GM12878 (cell line): ENCODE measurements around the gene PCED1B. TPM values are rescaled to one million over a fixed set of nuclear protein-coding genes. Genes with fewer than 3 reads are reported as not detected.

ENCODE experiments used
- ATAC-seq: fragments of 200-7000 bp; cut with Tn5 transposase; 3 replicates; pipeline ENCODE4 v1.9.1; 2020; ENCODE audit warnings: mild to moderate bottlenecking, moderate library complexity
- BruUV-seq: library from RNA; stranded (reverse); fragments of 400-500 nt; replicated peaks from 2 replicates; lab custom pipeline; 2021; lab: Mats Ljungman, UMichigan
- CTCF ChIA-PET: fragments of 300-600 bp; sonication (Branson Sonifier 250); formaldehyde crosslinking; extraction: SDS; loops from one replicate; lab custom pipeline; 2021; ENCODE audit warnings: inconsistent platforms; lab: Yijun Ruan, JAX
- POLR2A ChIA-PET: fragments of 350-600 bp; formaldehyde crosslinking; extraction: SDS; loops from one replicate; lab custom pipeline; 2021; ENCODE audit warnings: inconsistent platforms; lab: Charles Lee
- RAD21 ChIA-PET: fragments of 300-600 bp; sonication (Branson Sonifier 250); formaldehyde crosslinking; loops from one replicate; lab custom pipeline; 2023; ENCODE audit warnings: antibody characterized with exemption; ENCODE audit not compliant: unreplicated experiment; lab: Charles Lee
- SMC1A ChIA-PET: fragments of 300-600 bp; sonication (Branson Sonifier 250); formaldehyde crosslinking; loops from one replicate; lab custom pipeline; 2023; ENCODE audit not compliant: unreplicated experiment, uncharacterized antibody; lab: Charles Lee
- DNase-seq: peaks from one replicate; pipeline ENCODE4 v3.0.0-alpha.2; 2011; ENCODE audit warnings: low read depth, low spot score
- FAIRE-seq: peaks from 3 replicates; lab custom pipeline; 2011; peaks lifted over from hg19 to GRCh38; lab: Jason Lieb, UNC
- H2AFZ ChIP-seq: 2 replicates; pipeline ENCODE4 v1.6.0; 2011; ENCODE audit warnings: low read depth, low read length, control low read depth; ENCODE audit not compliant: control insufficient read depth
- H3K27ac ChIP-seq: 2 replicates; pipeline ENCODE4 v1.5.1; 2011; ENCODE audit warnings: control low read depth; ENCODE audit not compliant: control insufficient read depth, insufficient read depth
- H3K27me3 ChIP-seq, 2 experiments: replicated peaks in 1 of 2; 2 replicates each; pipeline versions ENCODE4 v1.6.0 to v1.6.1; 2011; ENCODE audit warnings: low read length in 1 of 2; ENCODE audit not compliant: control insufficient read depth in 2 of 2, insufficient read depth in 2 of 2
- H3K36me3 ChIP-seq, 2 experiments: 2 replicates each; pipeline ENCODE4 v1.5.1; 2011; ENCODE audit warnings: low read length in 1 of 2; ENCODE audit not compliant: control insufficient read depth in 2 of 2, insufficient read depth in 2 of 2
- H3K4me1 ChIP-seq: 2 replicates; pipeline ENCODE4 v1.6.1; 2011; ENCODE audit warnings: mild to moderate bottlenecking, low read length, moderate library complexity, mixed read lengths; ENCODE audit not compliant: control insufficient read depth, insufficient read depth
- H3K4me2 ChIP-seq: 2 replicates; pipeline ENCODE4 v1.6.0; 2011; ENCODE audit warnings: control low read depth; ENCODE audit not compliant: control insufficient read depth, insufficient read depth
- H3K4me3 ChIP-seq: fragments of 200-600 bp; sonication (generic); 2 replicates; pipeline ENCODE4 v1.5.1; 2016
- H3K79me2 ChIP-seq: 2 replicates; pipeline ENCODE4 v1.6.0; 2011; ENCODE audit warnings: low read length; ENCODE audit not compliant: control insufficient read depth, insufficient read depth
- H3K9ac ChIP-seq: 2 replicates; pipeline ENCODE4 v1.8.0; 2011; ENCODE audit warnings: low read length, control low read depth, mixed read lengths; ENCODE audit not compliant: control insufficient read depth, insufficient read depth
- H3K9me3 ChIP-seq: replicated peaks from 3 replicates; pipeline ENCODE4 v1.5.1; 2011; ENCODE audit warnings: mild to moderate bottlenecking, low read length; ENCODE audit not compliant: control insufficient read depth, insufficient read depth
- H4K20me1 ChIP-seq: 2 replicates; pipeline ENCODE4 v1.6.0; 2011; ENCODE audit not compliant: control insufficient read depth, insufficient read depth
- BCL11A ChIP-seq: IDR thresholded peaks from 2 replicates; pipeline ENCODE4 v1.6.1; 2011; ENCODE audit warnings: low read depth, low read length
- EP300 ChIP-seq, 2 experiments: fragments of 150-350 bp in 1 of 2; IDR thresholded peaks; 2 replicates each; pipeline ENCODE4 v1.6.1; 2011 to 2012; ENCODE audit warnings: low read depth in 2 of 2, low read length in 2 of 2, borderline replicate concordance in 1 of 2, improper control_type of control experiment in 1 of 2, inconsistent platforms in 1 of 2; ENCODE audit not compliant: control insufficient read depth in 1 of 2
- LARP7 ChIP-seq: fragments of 450-650 bp; IDR thresholded peaks from 2 replicates; pipeline ENCODE4 v1.6.1; 2017; ENCODE audit warnings: mild to moderate bottlenecking
- RBBP5 ChIP-seq: fragments of 200-600 bp; sonication (generic); conservative IDR thresholded peaks from 2 replicates; pipeline ENCODE4 v1.6.1; 2016
- TCF3 ChIP-seq: IDR thresholded peaks from 2 replicates; pipeline ENCODE4 v1.6.1; 2012; ENCODE audit warnings: low read depth, mild to moderate bottlenecking, low read length, borderline replicate concordance; ENCODE audit not compliant: insufficient read depth
- ZNF622 ChIP-seq: fragments of 450-650 bp; IDR thresholded peaks from 2 replicates; pipeline ENCODE4 v1.6.1; 2017; ENCODE audit warnings: mild to moderate bottlenecking, inconsistent platforms
- ZSCAN29 ChIP-seq: fragments of 450-650 bp; IDR thresholded peaks from 2 replicates; pipeline ENCODE4 v1.6.1; 2017; ENCODE audit warnings: mild to moderate bottlenecking, moderate library complexity
- WGBS: methylation state at CpG from one replicate; pipeline ENCODE4 v1.1.6; 2016; ENCODE audit warnings: low lambda C conversion rate; ENCODE audit not compliant: insufficient replicate concordance, insufficient coverage; ENCODE audit errors: missing lambda C conversion rate; 5-methylcytosine and 5-hydroxymethylcytosine counted together
- in situ Hi-C: fragments of 300-500 bp; cut with MboI; formaldehyde crosslinking; loops from 9 replicates; pipeline ENCODE4 v1.14.3; 2018; ENCODE audit warnings: mixed read lengths
- intact Hi-C: fragments of 100-400 bp; cut with micrococcal nuclease; formaldehyde crosslinking; loops from one replicate; pipeline ENCODE4 v1.14.2; 2022; ENCODE audit not compliant: unreplicated experiment
- polyA plus RNA-seq, 11 experiments: library from polyadenylated mRNA; depleted of rRNA in 4 of 11; unstranded in 6 of 11; stranded (reverse) in 5 of 11; fragments of >200 nt; fragmentation: Nextera tagmentation in 4 of 11; fragmentation: Illumina TruSeq in 1 of 11; extraction: Ambion mirVana in 4 of 11; extraction: Trizol in 1 of 11; gene quantifications; 1 replicate in 1 of 11; 2 replicates in 10 of 11; pipeline versions ENCODE4 v1.2.1 to v1.2.3, GENCODE V29; 2011 to 2016; ENCODE audit warnings: inconsistent platforms in 2 of 11, missing spikeins in 2 of 11, low read depth in 1 of 11
- total RNA-seq, 4 experiments: library from RNA; depleted of rRNA in 3 of 4; stranded (reverse); fragments of >200 nt in 3 of 4; fragmentation: Illumina TruSeq in 1 of 4; extraction: Trizol in 1 of 4; gene quantifications; 2 replicates each; pipeline versions ENCODE4 v1.2.1 to v1.2.3, GENCODE V29; 2013 to 2021

Gene PCED1B
- total and polyA plus RNA-seq, 10 of the 15 experiments (the other 5 are each of a cell fraction or from before 2014, with no cell fraction given), result 0.80 to 8.8 (median 3.0) TPM

DNA sequence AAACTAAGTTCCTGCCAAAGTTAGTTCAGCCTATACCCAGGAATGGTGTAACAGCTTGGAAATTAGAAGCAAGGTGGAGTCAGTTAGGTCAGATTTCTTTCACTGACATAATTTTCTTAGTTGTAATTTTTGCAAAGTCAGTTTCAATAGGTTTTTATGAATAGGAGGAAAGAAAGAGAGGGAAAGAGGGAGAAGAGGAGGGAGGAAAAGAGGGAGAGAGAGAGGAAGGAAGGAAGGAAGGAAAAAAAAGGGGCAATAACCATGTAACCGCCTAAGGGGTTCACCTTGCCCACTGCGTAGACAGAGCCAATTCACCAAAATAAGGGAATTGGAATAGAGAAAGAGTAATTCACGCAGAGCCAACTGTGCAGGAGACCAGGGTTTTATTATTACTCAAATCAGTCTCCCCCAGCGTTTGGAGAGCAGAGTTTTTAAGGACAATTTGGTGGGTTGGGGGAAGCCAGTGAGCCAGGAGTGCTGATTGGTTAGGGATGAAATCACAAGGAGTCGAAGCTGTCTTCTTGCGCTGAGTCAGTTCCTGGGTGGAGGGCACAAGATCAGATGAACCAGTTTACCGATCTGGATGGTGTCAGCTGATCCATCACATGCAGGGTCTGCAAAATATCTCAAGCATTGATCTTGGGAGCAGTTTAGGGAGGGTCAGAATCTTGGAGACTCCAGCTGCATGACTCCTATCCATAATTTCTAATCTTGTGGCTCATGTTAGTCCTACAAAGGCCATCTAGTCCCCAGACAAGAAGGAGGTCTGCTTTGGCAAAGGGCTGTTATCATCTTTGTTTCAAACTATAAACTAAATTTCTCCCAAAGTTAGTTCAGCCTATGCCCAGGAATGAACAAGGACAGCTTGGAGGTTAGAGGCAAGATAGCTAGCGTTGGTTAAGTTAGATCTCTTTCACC is 126.4 kb downstream of the PCED1B start:
- Histone ChIP-seq H3K36me3 (no peaks in the 10 kb centered on the region), H3K27me3 (no peaks in the 10 kb centered on the region), H4K20me1 (no peaks in the 10 kb centered on the region), H2AFZ (no peak overlapping the region), H3K79me2 (no peaks in the 10 kb centered on the region), H3K4me3 (no peak overlapping the region), H3K9me3 (no peaks in the 10 kb centered on the region), H3K4me2 (no peak overlapping the region), H3K9ac (no peak overlapping the region), H3K4me1 (peaks cover 21% of the 10 kb centered on the region), H3K27ac (no peak overlapping the region)
- CTCF ChIA-PET, result interaction anchor here (0.7 to 2.5 kb wide), 3 partner anchors 12 to 172 kb away, joined by 3 to 15 read pairs (median 5); no protein-coding TSS in a partner anchor
- intact Hi-C loops (no loop called here), in situ Hi-C loops (no loop called here)
- SMC1A ChIA-PET, result interaction anchor here (0.6 to 3.8 kb wide), 6 partner anchors 8 to 602 kb away, joined by 3 to 54 read pairs (median 16); no protein-coding TSS in a partner anchor
- FAIRE-seq (no peak), ATAC-seq (no peak), DNase-seq (no peak)
- RAD21 ChIA-PET, result interaction anchor here (0.9 to 3.6 kb wide), 2 partner anchors 12 kb away, joined by 3 to 98 read pairs; no protein-coding TSS in a partner anchor
- TF ChIP-seq ZNF622 (no peak), EP300 (IDR thresholded peaks at IDR 0.05; ENCODE audit: borderline replicate concordance in 1 of 2, control insufficient read depth in 1 of 2, low read depth in 2 of 2, low read length in 2 of 2) (no peak), ZSCAN29 (no peak), LARP7 (no peak), TCF3 (no peak), BCL11A (no peak), RBBP5 (no peak)
- POLR2A ChIA-PET, result interaction anchor here (2.8 kb wide), 1 partner anchor 13 kb away, joined by 36 read pairs; no protein-coding TSS in a partner anchor
- WGBS, result 83% methylated on average over 8 of the region's 8 CpGs
- BruUV-seq, result no TSS peak
